T-cell (primary cell): ENCODE measurements around the gene DLD. TPM values are rescaled to one million over a fixed set of nuclear protein-coding genes. Genes with fewer than 3 reads are reported as not detected.

Experiments used
- ATAC-seq, 4 experiments: fragments of 200-7000 bp in 3 of 4; fragments of 150-1000 bp in 1 of 4; cut with Tn5 transposase; replicated peaks in 1 of 4; 1 replicate in 3 of 4; 2 replicates in 1 of 4; pipeline ENCODE4 v1.10.0; 2021; ENCODE audit warnings: moderate library complexity in 3 of 4, mild to moderate bottlenecking in 2 of 4, moderate number of reproducible peaks in 1 of 4
- CTCF ChIA-PET, 2 donors: fragments of 300-600 bp; sonication (Branson Sonifier 250); formaldehyde crosslinking; loops; one replicate each; lab custom pipeline; 2022; ENCODE audit warnings: antibody characterized with exemption in 2 of 2; lab: Charles Lee
- POLR2A ChIA-PET, 2 donors: fragments of 300-600 bp; sonication (Branson Sonifier 250); formaldehyde crosslinking; loops; one replicate each; lab custom pipeline; 2022; ENCODE audit warnings: antibody characterized with exemption in 2 of 2; lab: Charles Lee
- DNase-seq, 35 experiments: peaks; one replicate each; pipeline versions ENCODE4 v3.0.0 to v3.0.0-alpha.2; 2013 to 2023
- H3K27ac ChIP-seq: one replicate; pipeline ENCODE4 v1.5.1; 2013; ENCODE audit warnings: low read length
- H3K27me3 ChIP-seq, 2 experiments: replicated peaks in 1 of 2; 1 replicate in 1 of 2; 2 replicates in 1 of 2; pipeline versions ENCODE4 v1.6.1 to v1.7.0; 2013; ENCODE audit warnings: low read length in 1 of 2, mixed read lengths in 1 of 2; ENCODE audit not compliant: control insufficient read depth in 2 of 2, insufficient read depth in 2 of 2; ENCODE audit errors: extremely low read depth in 1 of 2
- H3K36me3 ChIP-seq, 2 donors: 1 replicate in 1 of 2; 2 replicates in 1 of 2; pipeline versions ENCODE4 v1.6.1 to v1.7.0; 2013; ENCODE audit warnings: low read length in 1 of 2; ENCODE audit not compliant: control insufficient read depth in 2 of 2, insufficient read depth in 1 of 2; ENCODE audit errors: extremely low read depth in 1 of 2
- H3K4me1 ChIP-seq, 2 experiments: 1 replicate in 1 of 2; 2 replicates in 1 of 2; pipeline versions ENCODE4 v1.6.1 to v1.7.0; 2013; ENCODE audit warnings: low read length in 2 of 2, mixed read lengths in 1 of 2; ENCODE audit not compliant: insufficient read depth in 2 of 2, control insufficient read depth in 1 of 2; ENCODE audit errors: extremely low read depth in 1 of 2
- H3K4me3 ChIP-seq, 2 donors: 1 replicate in 1 of 2; 2 replicates in 1 of 2; pipeline versions ENCODE4 v1.5.1 to v1.7.0; 2013; ENCODE audit warnings: mild to moderate bottlenecking in 2 of 2, low read length in 1 of 2, moderate library complexity in 1 of 2; ENCODE audit not compliant: control insufficient read depth in 1 of 2; ENCODE audit errors: extremely low read depth in 1 of 2
- H3K9me3 ChIP-seq: 2 replicates; pipeline ENCODE4 v1.7.0; 2013
- H3K27ac Mint-ChIP-seq, 2 donors: one replicate each; pipeline ENCODE4 v1.8.0; 2020 to 2021; ENCODE audit warnings: mild to moderate bottlenecking in 2 of 2, mixed read lengths in 2 of 2
- H3K27me3 Mint-ChIP-seq, 2 donors: one replicate each; pipeline ENCODE4 v1.8.0; 2021 to 2022; ENCODE audit warnings: mixed read lengths in 2 of 2
- H3K36me3 Mint-ChIP-seq: one replicate; pipeline ENCODE4 v1.8.0; 2021; ENCODE audit warnings: mixed read lengths
- H3K4me1 Mint-ChIP-seq, 3 donors: one replicate each; pipeline ENCODE4 v1.8.0; 2020 to 2022; ENCODE audit warnings: mixed read lengths in 3 of 3, mild to moderate bottlenecking in 1 of 3
- H3K4me3 Mint-ChIP-seq, 3 donors: one replicate each; pipeline ENCODE4 v1.8.0; 2020 to 2022; ENCODE audit warnings: mild to moderate bottlenecking in 3 of 3, mixed read lengths in 3 of 3, moderate library complexity in 3 of 3
- H3K9me3 Mint-ChIP-seq, 3 donors: one replicate each; pipeline ENCODE4 v1.8.0; 2020 to 2022; ENCODE audit warnings: mixed read lengths in 3 of 3
- WGBS: methylation state at CpG from one replicate; pipeline ENCODE4 v1.1.5; 2013; ENCODE audit warnings: missing lambda C conversion rate; ENCODE audit not compliant: insufficient coverage; 5-methylcytosine and 5-hydroxymethylcytosine counted together
- total RNA-seq, 35 experiments: library from RNA in 6 of 35; stranded (reverse) in 6 of 35; fragments of 120-200 nt in 1 of 35; gene quantifications; one replicate each; pipeline versions ENCODE4 v1.2.1 to v1.2.4 and lab custom pipeline; 2013 to 2026

Gene DLD
- total RNA-seq, 5 donors from 2014 or later (not counting 1 experiment from before 2014, with no cell fraction given), result 32.3 to 63.6 (median 41.9) TPM

DNA sequence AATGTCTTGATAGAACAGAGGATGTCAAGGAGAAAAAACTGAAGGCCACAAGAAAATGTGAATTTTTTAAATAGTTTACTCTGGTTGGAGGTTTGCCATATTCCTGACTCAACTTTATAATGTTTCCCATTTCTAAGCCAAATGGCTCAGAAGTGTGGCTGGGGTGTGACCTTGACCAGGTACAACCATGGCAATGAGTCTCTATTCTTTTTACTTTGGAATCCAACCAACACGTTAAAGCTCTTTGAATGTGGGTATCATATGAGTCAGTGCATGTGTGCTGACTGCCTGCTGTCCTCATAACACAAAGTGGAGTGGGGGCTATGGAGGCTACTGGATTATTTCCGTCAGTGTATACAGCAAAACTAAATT is 33.5 kb upstream of the DLD start:
- no CpG with 5 or more reads among the region's 2 CpGs for WGBS
- no peaks in the 10 kb centered on the region for H3K27me3 Mint-ChIP-seq
- ATAC-seq (peak in 2 of 4 experiments; percentile 20 to 33), DNase-seq (no peak)
- Histone ChIP-seq H3K36me3 (no peaks in the 10 kb centered on the region), H3K9me3 (no peaks in the 10 kb centered on the region), H3K27me3 (no peaks in the 10 kb centered on the region), H3K27ac (peak overlapping the region; percentile 70), H3K4me1 (peaks cover 13 to 37% of the 10 kb centered on the region in 2 experiments), H3K4me3 (no peak overlapping the region)
- H3K27ac Mint-ChIP-seq, result peak overlapping the region; percentile 97 to 99
- CTCF ChIA-PET, result interaction anchor here in 1 of 2 donors (1.5 kb wide), 1 partner anchor 21 kb away, joined by 5 read pairs; no protein-coding TSS in a partner anchor
- POLR2A ChIA-PET, result no interaction called here
- peak overlapping the region; percentile 41 to 60 (median 41) for H3K4me3 Mint-ChIP-seq
- no peaks in the 10 kb centered on the region for H3K9me3 Mint-ChIP-seq
- no peaks in the 10 kb centered on the region for H3K36me3 Mint-ChIP-seq
- peaks cover 46 to 73% (median 68%) of the 10 kb centered on the region in 3 donors for H3K4me1 Mint-ChIP-seq

DNA sequence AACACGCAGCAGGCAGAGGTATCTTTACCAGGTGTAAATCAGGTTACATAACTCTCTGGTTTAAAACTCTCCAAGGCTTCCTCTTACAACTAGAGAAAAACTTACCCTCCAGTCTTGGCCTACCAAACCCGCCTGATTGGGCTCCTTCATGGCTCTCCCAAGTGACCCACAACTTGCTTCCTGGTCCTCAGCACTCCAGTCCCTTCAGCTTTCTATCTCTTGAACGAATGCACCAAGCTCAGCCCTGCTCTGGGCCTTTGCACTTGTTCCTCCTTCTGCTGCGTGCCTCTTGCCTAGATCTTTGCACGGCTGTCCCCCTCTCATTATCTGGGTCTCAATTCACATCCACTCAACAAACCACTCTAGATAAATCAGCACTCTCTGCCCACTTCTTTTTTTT is 32.7 kb upstream of the DLD start:
- CTCF ChIA-PET, result interaction anchor here in 1 of 2 donors (0.7 to 1.5 kb wide), 2 partner anchors 14 to 20 kb away, joined by 3 to 5 read pairs; no protein-coding TSS in a partner anchor
- Mint-ChIP-seq H3K36me3 (no peaks in the 10 kb centered on the region), H3K27ac (peak overlapping the region; percentile 97 to 99), H3K4me3 (peak overlapping the region in 1 of 3 donors; percentile 60), H3K27me3 (no peaks in the 10 kb centered on the region), H3K9me3 (no peaks in the 10 kb centered on the region), H3K4me1 (peaks cover 46 to 73% (median 68%) of the 10 kb centered on the region in 3 donors)
- Histone ChIP-seq H3K27ac (peak overlapping the region; percentile 70), H3K4me3 (no peak overlapping the region), H3K36me3 (no peaks in the 10 kb centered on the region), H3K9me3 (no peaks in the 10 kb centered on the region), H3K4me1 (peaks cover 13 to 37% of the 10 kb centered on the region in 2 experiments), H3K27me3 (no peaks in the 10 kb centered on the region)
- POLR2A ChIA-PET, result interaction anchor here in 1 of 2 donors (0.5 kb wide), 1 partner anchor 812 kb away, joined by 3 read pairs; no protein-coding TSS in a partner anchor
- ATAC-seq (no peak), DNase-seq (no peak)
- WGBS, result 91% methylated on average over 4 of the region's 5 CpGs

DNA sequence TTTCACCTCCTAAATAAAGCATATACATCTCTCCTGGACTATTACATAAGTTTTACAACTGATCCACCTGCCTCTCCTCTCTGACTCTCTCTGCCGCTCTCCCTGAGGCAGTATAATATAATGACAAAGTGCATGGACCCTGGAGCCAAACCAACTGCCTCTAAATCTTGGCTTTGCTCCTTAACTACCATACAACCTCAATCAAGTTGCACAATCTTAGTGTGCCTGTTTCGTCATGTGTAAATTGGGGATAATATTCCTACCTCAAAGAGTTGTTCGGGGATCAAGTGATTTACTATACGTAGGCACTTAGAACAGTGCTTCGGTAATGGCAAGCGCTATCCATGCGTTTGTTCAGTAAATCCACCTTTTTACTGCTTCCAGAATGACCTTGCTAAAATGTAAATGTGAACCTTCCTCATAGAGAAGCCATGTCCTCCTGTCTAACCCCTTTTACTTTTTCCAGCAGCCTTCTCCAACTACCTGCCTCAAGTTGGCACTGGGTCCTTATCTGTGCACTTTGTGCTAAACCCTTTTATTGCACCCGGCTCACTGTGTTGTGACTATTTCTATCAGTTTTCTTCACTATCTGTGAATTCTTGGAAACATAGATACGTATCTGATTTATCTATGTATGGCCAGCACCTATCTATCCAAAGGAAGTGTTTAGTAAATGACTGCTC is 30.6 kb upstream of the DLD start:
- no peak for DNase-seq
- H3K9me3 ChIP-seq, result no peaks in the 10 kb centered on the region
- no peaks in the 10 kb centered on the region for H3K27me3 ChIP-seq
- Mint-ChIP-seq H3K36me3 (no peaks in the 10 kb centered on the region), H3K4me3 (no peak overlapping the region), H3K4me1 (peaks cover 36 to 69% (median 60%) of the 10 kb centered on the region in 3 donors), H3K27ac (no peak overlapping the region), H3K9me3 (no peaks in the 10 kb centered on the region), H3K27me3 (no peaks in the 10 kb centered on the region)
- H3K27ac ChIP-seq, result no peak overlapping the region
- WGBS, result 100% methylated on average over 5 of the region's 9 CpGs
- POLR2A ChIA-PET, result no interaction called here
- H3K4me3 ChIP-seq, result no peak overlapping the region
- CTCF ChIA-PET, result interaction anchor here in 1 of 2 donors (0.8 kb wide), 1 partner anchor 13 kb away, joined by 4 read pairs; no protein-coding TSS in a partner anchor
- peaks cover 13 to 33% of the 10 kb centered on the region in 2 experiments for H3K4me1 ChIP-seq
- ATAC-seq, result no peak
- H3K36me3 ChIP-seq, result no peaks in the 10 kb centered on the region

DNA sequence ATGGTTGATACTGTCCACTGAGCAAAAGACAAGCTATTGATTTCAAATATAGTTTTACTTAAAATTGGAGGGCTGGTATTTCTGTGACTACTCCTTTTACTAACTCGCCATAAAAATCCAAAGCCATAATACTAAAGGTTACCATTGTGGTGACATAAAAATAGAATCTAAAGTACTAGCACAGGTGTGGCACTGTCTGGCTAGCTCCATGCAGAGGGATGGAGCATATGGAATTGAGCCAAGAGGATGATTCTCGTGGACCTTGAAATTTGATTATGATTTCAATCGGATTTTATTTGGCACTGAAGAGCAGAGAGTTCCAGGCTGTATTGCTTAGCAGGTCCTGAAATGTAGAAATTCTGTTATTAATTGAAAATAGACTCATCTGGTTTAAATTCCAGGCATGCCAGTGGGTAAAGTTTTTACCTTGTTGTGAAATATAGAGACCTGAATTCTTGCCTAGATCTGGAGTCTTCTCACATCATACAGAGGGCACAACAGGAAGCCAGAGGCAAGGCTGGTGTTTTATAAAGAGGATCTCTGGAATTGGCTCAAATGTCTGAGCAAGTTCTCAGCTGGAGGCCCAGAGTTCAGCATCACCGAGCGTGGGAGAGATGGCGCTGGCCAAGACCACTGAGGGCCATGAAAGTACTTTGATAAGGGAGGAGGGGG is 29.9 kb upstream of the DLD start:
- Mint-ChIP-seq H3K4me3 (no peak overlapping the region), H3K27me3 (no peaks in the 10 kb centered on the region), H3K4me1 (peaks cover 35 to 67% (median 57%) of the 10 kb centered on the region in 3 donors), H3K36me3 (no peaks in the 10 kb centered on the region), H3K9me3 (no peaks in the 10 kb centered on the region), H3K27ac (no peak overlapping the region)
- ChIA-PET POLR2A (interaction anchor here in 1 of 2 donors (0.6 kb wide), 1 partner anchor 12 kb away, joined by 4 read pairs; no protein-coding TSS in a partner anchor), CTCF (interaction anchor here in 1 of 2 donors (0.8 kb wide), 1 partner anchor 12 kb away, joined by 4 read pairs; no protein-coding TSS in a partner anchor)
- Histone ChIP-seq H3K27me3 (no peaks in the 10 kb centered on the region), H3K27ac (no peak overlapping the region), H3K4me1 (peaks cover 15 to 26% of the 10 kb centered on the region in 2 experiments), H3K4me3 (no peak overlapping the region), H3K9me3 (no peaks in the 10 kb centered on the region), H3K36me3 (no peaks in the 10 kb centered on the region)
- ATAC-seq (no peak), DNase-seq (no peak)
- 92% methylated on average over 5 of the region's 6 CpGs for WGBS

DNA sequence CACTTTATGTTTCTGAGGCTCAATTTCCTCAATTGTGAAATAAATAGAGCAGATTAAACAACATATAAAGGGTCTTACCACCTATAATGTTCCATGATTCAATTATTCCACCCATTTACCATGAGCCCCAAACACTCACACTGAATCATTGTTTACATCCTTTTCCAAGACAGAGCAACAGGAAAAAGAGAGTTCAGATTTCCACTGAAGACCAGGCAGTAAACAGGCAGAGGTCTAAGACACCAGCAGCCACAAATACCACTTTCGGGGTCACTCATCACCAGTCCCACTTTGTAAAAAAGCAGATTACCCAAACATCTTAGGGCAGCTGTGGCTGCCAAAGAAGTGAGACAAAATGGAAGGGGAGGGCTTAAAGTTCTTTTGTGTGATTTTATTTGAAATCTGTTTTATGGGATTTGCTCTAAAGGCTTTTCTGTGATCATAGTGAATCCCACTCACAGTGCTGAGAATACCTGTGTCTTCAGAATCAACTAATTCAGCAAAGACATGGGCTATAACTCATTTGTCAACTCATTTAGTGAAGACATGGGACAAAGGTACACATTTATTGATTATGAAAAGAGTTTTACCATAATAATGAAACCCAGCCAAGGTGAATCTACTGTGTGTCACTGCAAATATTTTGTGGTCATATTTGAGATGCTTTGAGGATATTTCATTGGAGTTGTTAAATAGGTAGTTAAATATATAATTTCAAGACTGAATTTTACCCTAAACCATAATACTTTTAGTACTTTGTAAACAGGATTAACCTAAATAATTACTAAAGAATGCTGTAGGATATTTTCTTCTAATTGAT is 24.8 kb upstream of the DLD start:
- no CpG with 5 or more reads among the region's 1 CpG for WGBS
- Histone ChIP-seq H3K4me1 (peaks cover 2 to 9% of the 10 kb centered on the region in 2 experiments), H3K36me3 (no peaks in the 10 kb centered on the region), H3K9me3 (no peaks in the 10 kb centered on the region), H3K27ac (peak overlapping the region; percentile 37), H3K4me3 (no peak overlapping the region), H3K27me3 (no peaks in the 10 kb centered on the region)
- DNase-seq (no peak), ATAC-seq (peak in 1 of 4 experiments; percentile 36)
- CTCF ChIA-PET, result interaction anchor here in 1 of 2 donors (0.5 to 1.0 kb wide), 2 partner anchors 9 to 60 kb away, joined by 5 read pairs; no protein-coding TSS in a partner anchor
- peaks cover 11 to 32% (median 29%) of the 10 kb centered on the region in 3 donors for H3K4me1 Mint-ChIP-seq
- no peaks in the 10 kb centered on the region for H3K36me3 Mint-ChIP-seq
- H3K9me3 Mint-ChIP-seq, result no peaks in the 10 kb centered on the region
- H3K27ac Mint-ChIP-seq, result peak overlapping the region; percentile 83 to 93
- peak overlapping the region in 1 of 3 donors; percentile 5 for H3K4me3 Mint-ChIP-seq
- POLR2A ChIA-PET, result no interaction called here
- H3K27me3 Mint-ChIP-seq, result no peaks in the 10 kb centered on the region
